ENCODE data around the gene CYP4A22. TPM values are rescaled to one million over a fixed set of nuclear protein-coding genes. Genes with fewer than 3 reads are reported as not detected.

Gene CYP4A22
- total RNA-seq, 1 experiment from 2014 or later: not detected

GRCh38 chr1:47188791-47189785, 51.8 kb downstream of the CYP4A22 start:
- in situ Hi-C loops (cut with HindIII; ENCODE audit: low pct_unique_long_range_greater_than_20kb, low sequenced_read_pairs): no loop called here
- no peak for ATAC-seq

GRCh38 chr1:47189844-47190508, 52.7 kb downstream of the CYP4A22 start, which contains the start of gene PDZK1IP1:
PDZK1IP1 (minus strand) TSS chr1:47190036; CDS start chr1:47189932, 104 bp downstream.
- no peak within 1 kb of the TSS for H3K4me3 ChIP-seq (ENCODE audit: low read depth in 2 of 2, low read length in 2 of 2)
- ChIA-PET CTCF (interaction anchor here (0.6 to 1.2 kb wide), 5 partner anchors 11 to 149 kb away, joined by 3 to 5 read pairs (median 3); no protein-coding TSS in a partner anchor), POLR2A (no interaction called here)
- DNase-seq (ENCODE audit: low read depth, low spot score) (no peak), ATAC-seq (no peak)
- H3K36me3 ChIP-seq (ENCODE audit: control insufficient read depth, insufficient read depth, low read length): no peaks in the 10 kb centered on the region
- H3K27me3 ChIP-seq (ENCODE audit: control insufficient read depth, insufficient read depth, low read length): no peaks in the 10 kb centered on the region
- no peak within 1 kb of the TSS for H3K27ac ChIP-seq (ENCODE audit: low read length)
- intact Hi-C loops (cut with micrococcal nuclease; ENCODE audit: unreplicated experiment) (no loop called here), in situ Hi-C loops (cut with HindIII; ENCODE audit: low pct_unique_long_range_greater_than_20kb, low sequenced_read_pairs) (no loop called here)
- H3K4me1 ChIP-seq (ENCODE audit: control insufficient read depth, insufficient read depth, low read length): no peaks in the 10 kb centered on the region
- no peaks in the 10 kb centered on the region for H3K9me3 ChIP-seq (ENCODE audit: control insufficient read depth, insufficient read depth, low read depth, low read length)
- no TSS peak for BruUV-seq (replicated peaks)
- no peak for TF ChIP-seq REST (IDR thresholded peaks at IDR 0.05; ENCODE audit: insufficient read depth in 1 of 2, low read depth in 2 of 2, low read length in 1 of 2)
- TF ChIP-seq TCF7L2 (IDR thresholded peaks at IDR 0.05; ENCODE audit: low read depth, low read length): no peak
- TF ChIP-seq, protein P1, sequence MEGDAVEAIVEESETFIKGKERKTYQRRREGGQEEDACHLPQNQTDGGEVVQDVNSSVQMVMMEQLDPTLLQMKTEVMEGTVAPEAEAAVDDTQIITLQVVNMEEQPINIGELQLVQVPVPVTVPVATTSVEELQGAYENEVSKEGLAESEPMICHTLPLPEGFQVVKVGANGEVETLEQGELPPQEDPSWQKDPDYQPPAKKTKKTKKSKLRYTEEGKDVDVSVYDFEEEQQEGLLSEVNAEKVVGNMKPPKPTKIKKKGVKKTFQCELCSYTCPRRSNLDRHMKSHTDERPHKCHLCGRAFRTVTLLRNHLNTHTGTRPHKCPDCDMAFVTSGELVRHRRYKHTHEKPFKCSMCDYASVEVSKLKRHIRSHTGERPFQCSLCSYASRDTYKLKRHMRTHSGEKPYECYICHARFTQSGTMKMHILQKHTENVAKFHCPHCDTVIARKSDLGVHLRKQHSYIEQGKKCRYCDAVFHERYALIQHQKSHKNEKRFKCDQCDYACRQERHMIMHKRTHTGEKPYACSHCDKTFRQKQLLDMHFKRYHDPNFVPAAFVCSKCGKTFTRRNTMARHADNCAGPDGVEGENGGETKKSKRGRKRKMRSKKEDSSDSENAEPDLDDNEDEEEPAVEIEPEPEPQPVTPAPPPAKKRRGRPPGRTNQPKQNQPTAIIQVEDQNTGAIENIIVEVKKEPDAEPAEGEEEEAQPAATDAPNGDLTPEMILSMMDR (IDR thresholded peaks at IDR 0.05): no peak
- no peak for TF ChIP-seq POLR2AphosphoS5 (IDR thresholded peaks at IDR 0.05; ENCODE audit: low read depth, low read length)

More at GRCh38 chr1:47188791-47189785, 51.8 kb downstream of the CYP4A22 start:
- H3K27ac ChIP-seq (ENCODE audit: low read length): no peak overlapping the region
- no peaks in the 10 kb centered on the region for H3K27me3 ChIP-seq (ENCODE audit: control insufficient read depth, insufficient read depth, low read length)
- no peaks in the 10 kb centered on the region for H3K36me3 ChIP-seq (ENCODE audit: control insufficient read depth, insufficient read depth, low read length)
- no peak overlapping the region for H3K4me3 ChIP-seq (ENCODE audit: low read depth in 2 of 2, low read length in 2 of 2)
- intact Hi-C loops (cut with micrococcal nuclease; ENCODE audit: unreplicated experiment): no loop called here
- no peaks in the 10 kb centered on the region for H3K9me3 ChIP-seq (ENCODE audit: control insufficient read depth, insufficient read depth, low read depth, low read length)
- no peak for TF ChIP-seq SIN3A (IDR thresholded peaks at IDR 0.05; ENCODE audit: borderline replicate concordance, insufficient read depth, low read depth, low read length)
- no peak for TF ChIP-seq TCF7L2 (IDR thresholded peaks at IDR 0.05; ENCODE audit: low read depth, low read length)
- no peak for TF ChIP-seq REST (IDR thresholded peaks at IDR 0.05; ENCODE audit: insufficient read depth in 1 of 2, low read depth in 2 of 2, low read length in 1 of 2)
- TF ChIP-seq, protein P1 (IDR thresholded peaks at IDR 0.05): no peak
- no peak for TF ChIP-seq POLR2AphosphoS5 (IDR thresholded peaks at IDR 0.05; ENCODE audit: low read depth, low read length)
- DNase-seq (ENCODE audit: low read depth, low spot score): no peak
- CTCF ChIA-PET: interaction anchor here (1.2 kb wide), 1 partner anchor 10 kb away, joined by 3 read pairs; no protein-coding TSS in a partner anchor
- no peaks in the 10 kb centered on the region for H3K4me1 ChIP-seq (ENCODE audit: control insufficient read depth, insufficient read depth, low read length)
- POLR2A ChIA-PET: no interaction called here
- no TSS peak for BruUV-seq (replicated peaks)

Data from Panc1 (cell line).